ENCODE results near the gene TMEM11.
A peak's percentile ranks its signal among the peaks of the same experiment; 100 is the strongest.

The TMEM11 gene, protein sequence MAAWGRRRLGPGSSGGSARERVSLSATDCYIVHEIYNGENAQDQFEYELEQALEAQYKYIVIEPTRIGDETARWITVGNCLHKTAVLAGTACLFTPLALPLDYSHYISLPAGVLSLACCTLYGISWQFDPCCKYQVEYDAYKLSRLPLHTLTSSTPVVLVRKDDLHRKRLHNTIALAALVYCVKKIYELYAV

DNA sequence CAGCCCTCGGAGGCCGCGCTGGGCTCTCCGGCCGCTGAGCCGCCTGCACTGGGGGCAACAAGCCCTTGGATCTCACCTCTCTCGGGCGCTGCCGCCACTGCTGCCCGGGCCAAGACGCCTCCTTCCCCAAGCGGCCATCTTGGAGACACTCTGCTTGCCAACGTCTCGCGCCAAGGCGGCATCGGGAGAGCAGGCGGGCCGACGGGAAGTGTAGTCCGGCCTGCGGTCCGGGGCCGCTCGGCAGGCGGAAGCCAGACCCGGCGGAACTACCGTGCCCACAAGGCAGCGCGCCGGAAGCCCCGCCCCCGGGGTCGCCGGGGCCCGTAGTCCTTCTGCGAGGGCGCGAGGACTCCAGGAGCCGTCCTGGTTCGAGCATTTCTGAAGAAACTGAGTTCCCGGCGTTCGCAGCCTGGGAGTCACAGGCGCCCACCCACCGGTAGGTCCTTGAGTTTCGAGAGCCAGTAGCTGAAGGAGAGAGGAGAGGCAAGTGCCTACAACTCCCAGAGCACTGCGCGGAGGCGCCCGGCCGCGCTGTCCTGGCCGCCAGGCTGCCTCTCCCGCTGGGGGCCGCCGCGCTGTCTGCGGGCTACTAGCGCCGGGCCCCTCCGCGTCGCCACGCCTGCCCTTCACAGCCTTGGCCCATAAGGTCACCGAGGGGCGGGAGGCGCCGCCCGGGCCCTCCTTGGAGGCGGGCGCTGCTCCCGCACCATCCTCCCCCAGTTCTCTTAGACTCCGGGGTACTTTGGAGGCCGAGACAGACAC is at the start of gene TMEM11:
TMEM11 (minus strand) TSS at position 147 of the 762 bp plus-strand sequence; CDS start at position 138, 9 bp downstream.
- DNase-seq, result peak; percentile 66

DNA sequence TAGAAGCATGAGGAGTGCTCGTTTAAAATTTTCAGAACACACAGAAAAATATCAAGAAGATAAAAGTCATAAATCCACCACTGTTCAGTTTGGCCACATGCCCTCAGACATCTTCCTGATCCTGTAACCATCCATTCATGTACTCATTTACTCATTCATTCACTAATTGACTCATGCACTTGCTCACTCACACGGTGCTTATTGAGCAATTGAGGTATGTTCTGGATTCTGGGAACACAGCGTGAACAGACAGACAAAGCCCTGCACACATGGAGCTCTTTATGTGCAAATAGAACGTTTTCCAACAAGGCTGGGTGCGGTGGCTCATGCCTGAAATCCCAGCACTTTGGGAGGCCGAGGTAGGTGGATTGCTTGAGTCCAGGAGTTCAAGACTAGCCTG is 49.4 kb upstream of the TMEM11 start:
- DNase-seq, result no peak

DNA sequence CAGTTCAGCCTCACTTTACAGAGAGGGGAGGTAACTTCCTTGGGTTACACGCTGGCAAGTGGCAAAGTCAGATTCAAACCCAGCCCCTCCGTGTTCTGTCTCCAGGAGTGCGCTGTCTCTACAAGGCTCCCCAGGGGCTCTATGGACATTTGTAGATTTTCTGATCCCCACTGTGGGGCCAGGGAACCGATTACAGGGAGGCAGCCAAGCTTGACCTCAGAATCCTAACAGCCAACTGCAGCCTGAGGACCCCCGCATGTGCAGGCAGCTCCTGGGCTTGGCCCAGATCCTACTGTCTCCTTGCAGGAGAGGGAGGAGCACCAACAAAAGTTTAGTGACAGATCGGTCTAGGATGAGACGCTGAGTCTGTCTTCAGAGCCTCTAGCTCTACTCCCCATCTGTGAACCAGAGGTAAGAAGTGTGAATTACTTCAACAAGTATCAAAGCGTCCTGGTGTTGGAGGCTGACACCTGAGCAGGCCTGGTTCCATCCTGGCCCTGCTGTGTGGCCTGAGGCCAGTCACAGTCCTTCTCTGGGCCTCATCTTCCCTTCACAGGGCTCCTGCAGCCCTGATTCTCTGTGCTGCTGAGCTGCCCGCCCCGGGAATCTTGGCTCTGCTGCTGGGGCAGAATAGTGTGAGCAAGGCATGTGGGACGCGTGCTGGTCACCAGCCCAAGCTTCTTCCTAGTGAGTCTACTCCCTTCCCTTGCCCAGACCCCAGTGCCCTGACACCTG is 48.5 kb upstream of the TMEM11 start:
- no peak for DNase-seq

DNA sequence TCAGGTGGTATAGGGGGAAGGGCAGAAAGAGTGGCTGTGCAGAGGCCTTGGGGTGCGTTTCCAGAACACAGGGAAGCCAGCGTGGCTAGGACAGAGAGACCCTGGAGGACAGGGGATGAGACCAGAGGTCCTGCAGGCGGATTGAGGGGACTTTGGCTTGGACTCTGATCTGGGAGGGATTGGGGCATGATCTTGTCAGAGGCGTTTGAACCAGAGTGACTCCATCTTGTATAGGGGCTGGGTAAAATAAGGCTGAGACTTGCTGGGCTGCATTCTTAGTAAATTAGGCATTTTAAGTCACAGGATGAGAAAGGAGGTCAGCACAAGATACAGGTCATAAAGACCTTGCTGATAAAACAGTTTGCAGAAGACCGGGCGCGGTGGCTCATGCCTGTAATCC is 44.6 kb upstream of the TMEM11 start:
- DNase-seq, result no peak

DNA sequence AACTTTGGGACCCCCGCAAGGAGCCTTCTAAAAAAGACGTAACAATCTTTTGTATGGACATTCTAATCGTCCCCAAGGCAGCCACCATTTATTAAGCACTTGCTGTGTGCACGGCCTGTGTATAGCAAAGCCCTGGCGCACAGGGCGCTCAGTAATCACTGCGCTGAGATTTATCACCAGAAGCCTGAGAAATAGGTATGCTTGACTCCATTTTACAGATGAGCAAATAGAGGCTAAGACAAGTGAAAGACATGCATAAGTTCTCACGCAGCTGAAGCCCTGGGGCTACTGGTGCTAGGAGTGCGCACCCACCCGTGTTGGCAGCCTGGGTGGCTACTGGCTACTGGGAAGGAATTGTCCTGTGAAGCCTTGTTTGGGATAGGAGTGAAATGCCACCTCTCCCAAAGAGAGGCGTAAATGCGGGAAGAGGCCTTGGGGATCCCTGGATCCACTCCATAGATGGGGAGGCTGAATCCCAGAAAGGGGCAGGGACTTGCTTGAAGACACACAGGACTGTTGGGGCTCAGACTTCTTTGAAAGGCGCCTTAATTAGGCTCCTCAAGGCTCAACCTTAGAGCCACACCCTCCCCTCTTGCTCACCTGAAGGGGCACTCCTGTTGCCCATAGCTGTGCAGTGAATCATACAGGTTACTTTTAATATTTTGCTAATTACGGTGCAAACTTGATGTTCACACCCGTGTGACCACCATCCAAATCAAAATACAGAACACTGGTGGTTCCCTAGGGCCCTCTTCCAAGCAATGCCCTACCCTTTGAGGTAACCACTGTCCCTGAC is 39.9 kb upstream of the TMEM11 start:
- no peak for DNase-seq

DNA sequence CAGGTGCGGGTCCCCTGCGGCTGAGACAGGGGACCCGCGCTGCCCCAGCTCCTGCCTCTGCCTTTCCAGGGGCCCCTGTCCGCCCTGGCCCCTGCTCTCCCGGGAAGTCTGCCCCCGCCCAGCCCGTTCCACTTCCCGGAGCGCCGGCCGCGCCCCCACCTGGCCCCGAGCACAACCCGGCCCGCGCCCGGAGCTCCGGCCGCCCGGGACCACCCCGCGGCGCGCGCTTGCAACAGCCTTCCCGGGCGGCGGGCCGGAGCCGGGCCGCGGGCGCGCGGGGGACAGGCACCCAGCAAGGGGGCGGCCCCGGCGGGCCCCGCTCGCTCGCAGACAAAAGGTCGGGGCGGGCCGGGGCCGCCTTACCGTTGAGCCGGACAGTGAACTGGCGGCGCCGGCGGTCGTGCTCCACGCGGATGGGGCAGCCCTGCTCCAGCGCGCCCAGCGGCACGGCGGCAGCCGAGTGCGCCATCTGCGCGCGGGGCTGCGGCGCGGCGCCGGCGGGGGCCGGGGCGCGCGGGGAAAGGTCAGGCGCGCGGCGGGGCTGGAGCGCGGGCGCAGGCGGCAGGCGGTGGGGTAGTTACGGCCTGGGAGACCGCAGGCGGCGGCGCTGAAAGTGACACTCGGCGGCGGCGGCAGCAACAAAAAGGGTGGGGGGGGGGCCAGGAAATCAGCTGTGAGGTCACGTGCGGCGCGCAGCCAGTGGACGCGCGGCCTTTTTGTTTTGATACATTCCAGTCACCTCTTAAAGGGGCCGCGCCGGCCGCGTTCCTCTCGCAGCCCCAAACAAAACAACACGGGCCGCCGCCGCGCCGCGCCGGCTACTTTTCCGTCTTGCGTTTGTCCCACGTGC is 39.1 kb upstream of the TMEM11 start, which contains the start of gene NATD1:
NATD1 (minus strand) TSS at position 615 of the 850 bp plus-strand sequence; CDS start at position 469, 146 bp downstream.
- DNase-seq, result peak; percentile 41

DNA sequence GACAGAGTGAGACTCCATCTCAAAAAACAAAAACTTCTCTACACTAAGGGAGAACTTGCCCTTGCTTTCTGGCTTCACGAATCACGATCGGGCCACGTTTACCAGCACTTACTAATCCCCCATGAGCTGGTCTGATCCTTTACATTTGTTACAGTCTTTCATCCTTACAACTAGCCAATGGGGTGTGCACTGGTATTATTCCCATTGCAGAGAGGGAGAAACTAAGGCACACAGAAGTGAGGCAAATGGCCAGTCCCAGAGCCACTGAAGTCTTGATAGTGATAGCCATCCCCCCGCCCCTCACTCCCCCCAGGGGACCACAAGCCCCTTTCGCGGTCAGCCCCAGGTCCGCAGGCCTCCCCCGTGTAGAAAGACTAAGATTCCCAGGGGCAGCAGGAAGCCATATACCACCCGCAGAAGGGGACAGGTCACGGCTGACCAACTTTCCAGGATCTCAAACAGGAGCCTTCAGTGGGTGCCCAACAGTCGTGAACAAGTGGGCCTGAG is 38.4 kb upstream of the TMEM11 start:
- no peak for DNase-seq

DNA sequence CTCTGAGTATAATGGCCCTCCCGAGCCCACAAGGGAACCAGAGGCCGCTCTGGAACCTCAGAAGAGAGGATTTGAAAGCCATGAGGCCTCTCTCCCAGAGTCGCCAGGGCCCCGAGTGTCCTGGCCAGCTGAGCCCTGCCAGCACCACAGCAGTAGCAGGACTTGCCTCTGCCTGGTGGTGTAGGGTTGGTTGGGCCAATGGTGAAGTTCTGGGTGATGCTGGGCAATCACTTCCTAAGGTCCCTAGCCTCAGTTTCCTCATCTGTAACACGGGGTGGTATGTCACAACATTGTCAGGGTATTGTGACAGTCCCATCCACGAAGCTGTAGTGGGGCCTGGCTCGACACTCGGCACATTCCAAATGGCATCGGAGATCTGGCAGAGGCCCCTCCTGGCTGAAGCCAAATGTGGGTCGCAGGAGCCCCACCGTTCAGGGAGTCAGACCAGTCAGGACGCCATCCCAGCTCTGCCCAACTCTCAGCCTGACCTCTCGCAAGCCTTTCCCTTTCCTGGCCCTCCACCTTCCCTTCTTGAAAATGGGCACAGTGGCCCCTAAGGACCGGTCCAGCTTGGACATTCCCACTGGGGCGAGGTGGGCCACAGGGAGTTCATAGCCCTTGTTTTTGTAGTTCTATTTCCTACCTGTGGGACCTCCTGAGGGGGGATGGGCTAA is 37.5 kb upstream of the TMEM11 start:
- DNase-seq, result no peak

DNA sequence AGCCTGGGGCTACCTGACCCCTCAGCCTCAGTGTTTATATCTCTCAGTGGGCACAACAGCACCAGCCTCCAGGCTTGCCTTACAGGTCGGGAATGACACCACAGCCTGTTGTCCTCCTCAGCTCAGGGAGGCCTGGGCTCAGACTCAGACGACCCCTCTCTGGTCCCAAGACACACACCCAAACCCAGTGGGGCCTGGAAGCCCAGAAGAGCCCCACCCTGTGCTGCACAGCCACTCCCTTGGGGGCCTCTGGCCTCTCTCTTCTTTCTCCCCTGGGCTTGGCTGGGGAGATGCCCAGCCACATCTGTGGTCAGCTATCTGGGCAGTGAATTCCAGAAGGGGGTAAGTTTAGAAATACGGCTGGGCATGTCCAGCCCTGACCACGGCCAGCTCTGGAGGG is 36.9 kb upstream of the TMEM11 start:
- no peak for DNase-seq

DNA sequence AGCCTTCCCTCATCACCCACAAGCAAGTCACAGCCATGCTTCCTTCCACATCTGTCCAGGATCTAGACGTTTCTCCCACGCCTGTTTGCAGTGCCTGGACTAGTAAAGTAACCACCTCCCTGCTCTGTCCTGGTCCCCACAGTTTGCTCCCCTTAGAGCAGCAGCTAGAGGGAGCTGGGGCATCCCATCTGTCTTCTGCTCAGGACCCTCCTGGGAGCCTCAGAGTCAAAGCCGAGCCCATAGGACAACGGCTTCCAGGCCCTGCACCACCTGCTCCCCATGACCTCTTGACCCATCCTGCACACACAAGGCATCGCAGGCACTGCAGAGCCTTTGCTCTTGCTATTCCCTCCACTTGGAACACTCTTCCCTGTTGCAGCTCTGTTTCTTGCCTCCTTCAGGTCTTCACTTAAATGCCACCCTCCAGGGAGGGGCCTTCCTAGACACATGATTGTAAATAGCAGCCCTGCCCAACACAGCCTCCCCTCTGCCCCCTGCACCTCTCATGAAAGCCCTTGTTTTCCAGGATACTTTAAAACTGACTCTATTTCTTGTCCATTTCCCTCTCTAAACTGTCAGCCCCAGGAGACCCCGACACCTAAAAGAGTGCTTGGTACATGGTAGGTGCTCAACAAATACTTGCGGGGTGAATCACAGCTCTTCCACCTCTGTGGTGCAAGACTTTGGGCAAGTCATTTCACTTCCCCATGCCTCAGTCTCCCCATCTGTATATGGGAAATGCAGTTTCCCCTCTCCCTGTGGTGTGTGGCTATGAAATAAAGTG is 36.2 kb upstream of the TMEM11 start:
- no peak for DNase-seq

DNA sequence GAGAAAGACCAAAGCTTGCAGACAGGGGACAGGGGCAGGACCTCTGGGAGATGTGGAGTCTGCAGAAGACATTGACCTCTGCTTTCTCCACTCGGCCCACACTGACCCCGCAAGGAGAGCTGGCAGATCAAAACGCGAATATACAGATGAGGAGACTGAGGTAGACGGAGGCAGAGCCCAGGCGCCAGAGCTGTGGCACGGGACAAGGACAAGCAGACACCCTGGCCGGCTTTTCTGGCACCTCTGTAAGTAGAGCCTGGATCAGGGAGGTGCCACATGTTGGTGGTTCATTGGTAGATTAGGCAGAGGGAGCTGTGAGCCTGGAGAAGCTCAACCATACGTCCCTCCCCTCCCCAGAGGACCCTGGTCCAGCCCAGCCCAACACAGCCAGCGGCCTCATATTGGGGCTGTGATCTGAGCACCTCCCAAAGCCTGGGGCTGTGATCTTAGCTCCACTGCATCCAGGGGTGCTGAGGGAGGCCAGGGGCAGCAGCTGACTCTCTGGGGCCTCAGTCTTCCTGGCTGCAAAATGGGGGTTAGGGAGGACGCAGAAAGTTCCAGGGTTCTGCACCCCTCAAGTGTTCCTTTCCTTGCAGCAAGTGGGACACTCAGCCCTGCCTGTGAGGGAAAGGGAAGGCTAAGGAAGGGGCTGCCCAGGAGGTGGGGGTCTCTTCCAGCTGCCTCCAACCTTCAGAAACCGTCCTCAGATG is 35.3 kb upstream of the TMEM11 start:
- DNase-seq, result no peak

DNA sequence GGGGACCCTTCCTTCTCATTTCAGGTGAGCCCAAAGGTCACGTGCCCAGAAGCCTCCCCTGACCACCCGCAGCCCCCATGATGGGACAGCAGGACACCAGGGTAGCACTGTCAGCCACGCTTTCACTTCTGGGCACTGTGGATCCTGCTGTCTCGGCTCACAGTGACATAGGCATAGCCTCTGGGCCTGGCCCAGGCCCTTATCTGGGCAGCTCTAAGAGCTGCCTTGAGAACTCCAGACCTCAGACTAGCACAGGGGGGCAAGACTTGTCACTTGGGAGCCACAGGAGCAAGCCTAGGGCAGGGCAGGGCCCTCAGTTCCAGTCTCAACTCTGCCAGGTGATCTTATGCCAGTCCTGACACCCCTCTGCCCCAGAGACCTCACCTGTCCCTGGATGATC is 34.5 kb upstream of the TMEM11 start:
- no peak for DNase-seq

DNA sequence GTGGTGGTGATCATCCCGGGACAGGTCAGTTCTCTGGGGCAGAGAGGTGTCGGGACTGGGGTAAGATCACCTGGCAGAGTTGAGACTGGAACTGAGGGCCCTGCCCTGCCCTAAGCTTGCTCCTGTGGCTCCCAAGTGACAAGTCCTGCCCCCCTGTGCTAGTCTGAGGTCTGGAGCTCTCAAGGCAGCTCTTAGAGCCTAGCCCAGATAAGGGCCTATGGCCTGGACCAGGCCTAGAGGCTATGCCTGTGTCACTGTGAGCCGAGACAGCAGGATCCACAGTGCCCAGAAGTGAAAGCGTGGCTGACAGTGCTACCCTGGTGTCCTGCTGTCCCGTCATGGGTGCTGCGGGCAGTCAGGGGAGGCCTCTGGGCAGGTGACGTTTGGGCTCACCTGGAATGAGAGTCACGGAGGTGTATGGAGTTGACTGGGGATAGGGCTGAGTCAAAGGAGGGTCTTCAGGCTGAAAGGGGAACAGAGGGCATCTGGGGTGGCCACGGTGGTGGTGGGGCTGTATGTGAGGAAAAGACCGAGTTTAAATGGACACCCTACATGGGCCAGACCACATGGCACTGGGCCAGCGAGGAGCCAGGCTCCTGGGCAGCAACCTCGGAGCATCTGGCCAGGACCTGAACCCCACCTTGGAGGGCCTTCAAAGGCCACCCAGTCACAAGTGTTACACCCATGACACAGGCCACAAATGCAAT is 33.7 kb upstream of the TMEM11 start:
- no peak for DNase-seq

DNA sequence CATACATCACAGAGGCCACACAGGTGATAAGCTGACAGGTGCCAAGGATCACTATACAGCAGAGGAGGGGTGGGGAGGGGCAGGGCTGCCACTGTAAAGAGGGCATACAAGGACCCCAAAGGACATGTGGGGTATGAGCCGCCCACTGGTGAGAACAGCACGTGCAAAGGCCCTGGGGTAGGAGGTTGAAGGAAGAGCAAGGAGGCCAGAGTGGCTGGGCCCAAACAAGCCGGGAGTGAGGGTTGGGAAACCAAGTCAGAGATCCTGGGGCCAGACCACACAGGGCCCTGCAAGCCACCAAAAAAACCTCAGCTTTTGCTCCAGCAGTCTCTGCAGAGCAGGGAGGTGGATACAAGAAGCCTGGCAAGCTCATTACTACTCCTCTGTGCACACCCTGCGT is 32.7 kb upstream of the TMEM11 start:
- no peak for DNase-seq

DNA sequence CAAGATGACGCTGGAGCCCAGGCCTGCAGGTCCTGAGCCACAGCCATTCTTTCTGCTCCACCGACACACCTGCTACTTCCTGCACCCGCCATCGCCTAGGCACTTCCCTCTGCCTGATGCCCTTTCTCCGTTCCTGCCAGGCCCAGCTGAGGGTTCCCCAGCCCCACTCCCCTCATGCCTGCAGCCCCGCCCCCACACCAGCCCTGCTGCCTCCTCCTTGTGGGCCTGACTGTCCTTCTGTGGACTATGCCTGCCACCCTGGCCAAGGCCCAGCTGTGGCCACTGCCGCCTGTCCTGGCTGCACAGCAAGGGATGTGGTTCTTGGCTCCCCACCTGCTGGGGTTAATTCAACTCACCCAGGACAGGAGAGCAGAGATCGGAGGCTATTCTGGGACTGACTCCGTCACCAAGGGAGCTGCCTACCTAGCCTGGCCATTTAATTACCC is 31.7 kb upstream of the TMEM11 start:
- DNase-seq, result no peak

DNA sequence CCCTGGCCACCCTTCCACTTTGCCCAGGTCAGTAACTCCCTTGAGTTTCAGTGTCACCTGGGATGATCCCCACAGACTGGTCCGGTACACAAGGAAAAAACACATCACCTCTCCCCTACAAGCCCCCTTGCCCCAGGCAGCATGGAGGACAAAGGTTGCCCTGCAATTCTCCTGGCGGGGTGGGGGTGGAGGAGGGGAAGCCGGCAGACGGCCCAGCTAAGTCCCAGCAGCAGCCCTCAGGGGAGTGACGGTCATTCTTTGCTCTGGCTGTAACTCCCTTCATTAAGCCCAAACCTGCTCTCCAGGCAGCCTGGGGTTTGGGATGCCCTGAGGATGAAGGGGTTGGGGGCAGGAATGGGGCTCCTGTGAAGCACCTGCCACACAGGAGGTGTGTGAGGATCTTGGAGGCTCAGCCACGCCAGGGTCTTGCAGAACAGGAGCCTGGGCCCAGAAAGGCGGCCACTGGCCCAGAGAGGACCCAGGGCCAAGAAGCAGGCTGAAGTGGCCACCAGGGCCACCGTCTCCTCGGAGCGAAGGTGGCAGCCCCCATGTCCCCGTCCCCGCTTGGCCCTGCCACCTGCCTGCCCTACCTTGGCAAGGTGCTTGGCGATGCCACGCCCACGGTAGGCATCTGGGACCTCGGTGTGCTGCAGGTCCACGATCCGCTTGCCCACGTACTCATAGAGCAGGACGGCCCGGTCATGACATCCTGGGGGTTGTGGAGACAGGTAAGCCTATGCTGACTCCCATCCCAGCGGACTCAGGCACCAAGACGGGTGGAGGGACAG is 29.7 kb upstream of the TMEM11 start:
- DNase-seq, result no peak

DNA sequence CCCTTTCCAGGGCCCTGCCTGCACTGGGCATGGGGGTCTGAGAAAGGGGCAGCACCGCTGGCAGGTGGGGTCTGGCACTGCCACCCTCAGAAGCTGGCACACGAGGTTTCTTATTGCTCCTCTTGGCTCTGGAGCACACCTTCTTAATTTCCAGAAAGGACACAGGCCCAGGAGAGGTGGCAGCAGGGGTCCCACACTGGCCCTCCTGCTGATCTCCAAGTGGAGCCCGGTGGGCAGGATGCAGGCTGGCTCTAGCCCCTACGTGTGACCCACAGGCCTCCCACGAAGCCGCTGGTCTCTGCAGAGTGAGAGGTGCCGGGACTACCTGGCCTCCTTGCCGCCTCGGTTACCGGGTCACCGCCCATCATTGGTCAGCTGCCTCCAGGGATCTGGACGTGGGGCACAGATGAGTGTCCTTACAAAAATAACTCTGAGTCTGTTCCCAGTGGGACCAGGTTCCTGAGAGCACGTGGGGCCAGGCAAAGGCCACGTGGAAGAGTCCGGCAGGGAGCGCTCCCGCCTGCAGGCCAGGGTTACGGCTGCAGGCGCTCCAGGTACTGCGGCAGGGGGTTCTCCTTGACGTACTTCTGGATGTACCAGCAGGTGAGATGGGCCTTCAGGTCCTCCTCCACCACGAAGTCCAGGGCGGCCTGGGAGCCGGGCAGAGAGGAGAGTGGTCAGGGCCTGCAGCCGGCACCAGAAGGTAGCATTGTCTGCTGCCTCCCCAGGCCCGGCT is 29.0 kb upstream of the TMEM11 start:
- DNase-seq, result no peak

All from DMS153 (cell line).